Measurements from ENCODE around the gene MARCO. TPM values are rescaled to one million over a fixed set of nuclear protein-coding genes. Genes with fewer than 3 reads are reported as not detected.

Gene MARCO
- polyA plus RNA-seq, 1 of the 3 experiments (the other 2 are of a cell fraction): not detected

DNA sequence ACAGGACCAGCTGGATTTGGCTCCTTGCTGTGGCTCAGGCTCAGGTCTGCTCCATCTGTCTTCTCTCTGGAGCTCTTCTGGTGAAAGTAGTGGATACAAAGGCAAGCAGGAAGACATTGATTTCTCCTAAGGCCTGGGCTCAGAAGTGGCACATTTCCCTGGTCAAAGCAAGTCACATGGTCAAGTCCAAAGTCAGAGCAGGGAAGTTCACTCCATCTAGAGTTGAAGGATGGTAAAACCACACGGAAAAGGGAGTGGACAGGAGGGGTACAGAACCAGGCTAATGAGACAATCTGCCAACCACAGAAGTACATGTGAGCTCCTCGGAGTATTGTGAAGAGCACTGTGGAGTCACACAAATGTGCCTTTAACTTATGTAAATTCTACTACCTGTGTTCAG is 66.1 kb downstream of the MARCO start:
- no peak for TF ChIP-seq RXRA (IDR thresholded peaks at IDR 0.05; ENCODE audit: borderline replicate concordance, low read depth)
- TF ChIP-seq IRF3 (IDR thresholded peaks at IDR 0.05; ENCODE audit: low read depth, low read length): no peak
- TF ChIP-seq GABPA (IDR thresholded peaks at IDR 0.05; ENCODE audit: low read depth): no peak
- no peak for TF ChIP-seq EP300 (IDR thresholded peaks at IDR 0.05; ENCODE audit: borderline replicate concordance in 1 of 2, low read depth in 1 of 2, low read length in 1 of 2)
- TF ChIP-seq JUND (IDR thresholded peaks at IDR 0.05): no peak
- TF ChIP-seq, protein P1, sequence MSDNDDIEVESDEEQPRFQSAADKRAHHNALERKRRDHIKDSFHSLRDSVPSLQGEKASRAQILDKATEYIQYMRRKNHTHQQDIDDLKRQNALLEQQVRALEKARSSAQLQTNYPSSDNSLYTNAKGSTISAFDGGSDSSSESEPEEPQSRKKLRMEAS (IDR thresholded peaks at IDR 0.05; ENCODE audit: low read depth): no peak
- TF ChIP-seq, protein P2, sequence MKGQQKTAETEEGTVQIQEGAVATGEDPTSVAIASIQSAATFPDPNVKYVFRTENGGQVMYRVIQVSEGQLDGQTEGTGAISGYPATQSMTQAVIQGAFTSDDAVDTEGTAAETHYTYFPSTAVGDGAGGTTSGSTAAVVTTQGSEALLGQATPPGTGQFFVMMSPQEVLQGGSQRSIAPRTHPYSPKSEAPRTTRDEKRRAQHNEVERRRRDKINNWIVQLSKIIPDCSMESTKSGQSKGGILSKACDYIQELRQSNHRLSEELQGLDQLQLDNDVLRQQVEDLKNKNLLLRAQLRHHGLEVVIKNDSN (IDR thresholded peaks at IDR 0.05; ENCODE audit: borderline replicate concordance, low read depth): no peak
- no peak for TF ChIP-seq FOSL2 (IDR thresholded peaks at IDR 0.05; ENCODE audit: borderline replicate concordance, low read depth)
- TF ChIP-seq SIN3A (IDR thresholded peaks at IDR 0.05; ENCODE audit: borderline replicate concordance, low read depth, low read length): no peak
- no peak for TF ChIP-seq YY1 (IDR thresholded peaks at IDR 0.05; ENCODE audit: low read depth)
- no peak for TF ChIP-seq RAD21 (IDR thresholded peaks at IDR 0.05; ENCODE audit: low read length)
- no peak for TF ChIP-seq TAF1 (IDR thresholded peaks at IDR 0.05; ENCODE audit: borderline replicate concordance, low read depth, low read length)
- TF ChIP-seq TEAD4 (IDR thresholded peaks at IDR 0.05; ENCODE audit: borderline replicate concordance, insufficient read depth): no peak
- no peak for TF ChIP-seq TCF12 (IDR thresholded peaks at IDR 0.05)
- TF ChIP-seq REST (IDR thresholded peaks at IDR 0.05; ENCODE audit: low read depth, low read length): no peak
- TF ChIP-seq NRF1 (IDR thresholded peaks at IDR 0.05; ENCODE audit: low read depth, low read length): no peak
- TF ChIP-seq, protein P3, sequence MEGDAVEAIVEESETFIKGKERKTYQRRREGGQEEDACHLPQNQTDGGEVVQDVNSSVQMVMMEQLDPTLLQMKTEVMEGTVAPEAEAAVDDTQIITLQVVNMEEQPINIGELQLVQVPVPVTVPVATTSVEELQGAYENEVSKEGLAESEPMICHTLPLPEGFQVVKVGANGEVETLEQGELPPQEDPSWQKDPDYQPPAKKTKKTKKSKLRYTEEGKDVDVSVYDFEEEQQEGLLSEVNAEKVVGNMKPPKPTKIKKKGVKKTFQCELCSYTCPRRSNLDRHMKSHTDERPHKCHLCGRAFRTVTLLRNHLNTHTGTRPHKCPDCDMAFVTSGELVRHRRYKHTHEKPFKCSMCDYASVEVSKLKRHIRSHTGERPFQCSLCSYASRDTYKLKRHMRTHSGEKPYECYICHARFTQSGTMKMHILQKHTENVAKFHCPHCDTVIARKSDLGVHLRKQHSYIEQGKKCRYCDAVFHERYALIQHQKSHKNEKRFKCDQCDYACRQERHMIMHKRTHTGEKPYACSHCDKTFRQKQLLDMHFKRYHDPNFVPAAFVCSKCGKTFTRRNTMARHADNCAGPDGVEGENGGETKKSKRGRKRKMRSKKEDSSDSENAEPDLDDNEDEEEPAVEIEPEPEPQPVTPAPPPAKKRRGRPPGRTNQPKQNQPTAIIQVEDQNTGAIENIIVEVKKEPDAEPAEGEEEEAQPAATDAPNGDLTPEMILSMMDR (IDR thresholded peaks at IDR 0.05): no peak
- no peak for TF ChIP-seq FOXJ3 (CRISPR knock-in tag; IDR thresholded peaks at IDR 0.05)
- no peak overlapping the region for H3K9ac ChIP-seq
- H3K36me3 ChIP-seq (replicated peaks in 1 of 2; ENCODE audit: control insufficient read depth in 1 of 2, insufficient read depth in 2 of 2, low read length in 1 of 2): no peaks in the 10 kb centered on the region
- no peaks in the 10 kb centered on the region for H3F3A ChIP-seq (replicated peaks; ENCODE audit: insufficient read depth)
- no peak for DNase-seq
- no peak overlapping the region for H3K4me2 ChIP-seq
- WGBS (ENCODE audit: low lambda C conversion rate): 11% methylated on average over 2 of the region's 2 CpGs
- H3K27ac ChIP-seq (ENCODE audit: low read depth in 2 of 2, low read length in 1 of 2): no peak overlapping the region
- no peak overlapping the region for H2AFZ ChIP-seq (ENCODE audit: low read depth)
- CTCF ChIA-PET: interaction anchor here (0.7 kb wide), 1 partner anchor 18 kb away, joined by 3 read pairs; no protein-coding TSS in a partner anchor
- POLR2A ChIA-PET: no interaction called here
- H4K20me1 ChIP-seq (ENCODE audit: insufficient read depth): no peaks in the 10 kb centered on the region
- peaks cover 17% of the 10 kb centered on the region; the same call in 1 of the 2 replicates for H3K27me3 ChIP-seq (ENCODE audit: insufficient read depth)
- no peaks in the 10 kb centered on the region for H3K9me3 ChIP-seq
- H3K79me2 ChIP-seq (ENCODE audit: insufficient read depth): no peaks in the 10 kb centered on the region
- H3K4me3 ChIP-seq (ENCODE audit: low read depth in 2 of 2, low read length in 1 of 2): no peak overlapping the region
- H3K9me2 ChIP-seq: no peaks in the 10 kb centered on the region
- peaks cover 0 to 2% of the 10 kb centered on the region in 2 experiments; a peak in 1 of 4 replicates for H3K4me1 ChIP-seq (ENCODE audit: control insufficient read depth in 1 of 2, insufficient read depth in 2 of 2, low read depth in 1 of 2, low read length in 1 of 2)

All from SK-N-SH (cell line).